Left ventricle myocardium inferior (tissue), 1 donor: ENCODE results near the gene CABLES1. TPM values are rescaled to one million over a fixed set of nuclear protein-coding genes. Genes with fewer than 3 reads are reported as not detected.
"Not testable (repeated sequence)": the region's sequence is repeated elsewhere in the genome, so short reads cannot be mapped to it uniquely, and the experiment has no call there.

Source experiments
- DNase-seq: peaks from one replicate; pipeline ENCODE4 v3.0.0-alpha.2; 2020
- H3K27ac ChIP-seq: fragments of 200-600 bp; replicated peaks from 2 replicates; pipeline ENCODE4 v1.8.0; 2021
- H3K27me3 ChIP-seq: fragments of 200-600 bp; 2 replicates; pipeline ENCODE4 v1.8.0; 2021; ENCODE audit warnings: low read depth
- H3K36me3 ChIP-seq: fragments of 200-600 bp; 2 replicates; pipeline ENCODE4 v1.8.0; 2021
- H3K4me1 ChIP-seq: fragments of 200-600 bp; 2 replicates; pipeline ENCODE4 v1.8.0; 2021
- H3K4me3 ChIP-seq: fragments of 200-600 bp; 2 replicates; pipeline ENCODE4 v1.8.0; 2021; ENCODE audit warnings: mild to moderate bottlenecking, moderate library complexity
- H3K9me3 ChIP-seq: fragments of 200-600 bp; replicated peaks from 2 replicates; pipeline ENCODE4 v1.8.0; 2021
- intact Hi-C: fragments of 100-400 bp; cut with micrococcal nuclease; formaldehyde crosslinking; loops from one replicate; pipeline ENCODE4 v1.11.0; 2022
- long read RNA-seq: library from polyadenylated mRNA; unstranded; transcript quantifications from one replicate; pipeline ENCODE4 v2.0.0, GENCODE V29; 2021
- total RNA-seq: library from RNA; stranded (reverse); fragmentation: NEBNext Ultra II Directional; extraction: Animal tissue kit (Norgen Biotek cat#: 25700); gene quantifications from one replicate; pipeline ENCODE4 v1.2.1, GENCODE V29; 2021
- TF ChIP-seq, protein P1 (sequence below): fragments of 200-600 bp; IDR thresholded peaks from 2 replicates; pipeline ENCODE4 v1.8.0; 2021; ENCODE audit warnings: antibody characterized with exemption, mild to moderate bottlenecking, borderline replicate concordance
- donor health status: DM: no; HTN: yes; CAD: no; lungs with severe emphysema.

CABLES1 gene
- 2.7 TPM for total RNA-seq
- long read RNA-seq, full-length matches to known transcripts: 4 of 5 reads
- long read RNA-seq, partial matches to known transcripts: 0 of 5 reads
- long read RNA-seq, other reads (novel, unspliced or antisense): 1 of 5 reads

- peaks cover 41% of the 10 kb centered on the region for H3K4me1 ChIP-seq
- peaks cover 78% of the 10 kb centered on the region for H3K27me3 ChIP-seq
- TF ChIP-seq, protein P1, sequence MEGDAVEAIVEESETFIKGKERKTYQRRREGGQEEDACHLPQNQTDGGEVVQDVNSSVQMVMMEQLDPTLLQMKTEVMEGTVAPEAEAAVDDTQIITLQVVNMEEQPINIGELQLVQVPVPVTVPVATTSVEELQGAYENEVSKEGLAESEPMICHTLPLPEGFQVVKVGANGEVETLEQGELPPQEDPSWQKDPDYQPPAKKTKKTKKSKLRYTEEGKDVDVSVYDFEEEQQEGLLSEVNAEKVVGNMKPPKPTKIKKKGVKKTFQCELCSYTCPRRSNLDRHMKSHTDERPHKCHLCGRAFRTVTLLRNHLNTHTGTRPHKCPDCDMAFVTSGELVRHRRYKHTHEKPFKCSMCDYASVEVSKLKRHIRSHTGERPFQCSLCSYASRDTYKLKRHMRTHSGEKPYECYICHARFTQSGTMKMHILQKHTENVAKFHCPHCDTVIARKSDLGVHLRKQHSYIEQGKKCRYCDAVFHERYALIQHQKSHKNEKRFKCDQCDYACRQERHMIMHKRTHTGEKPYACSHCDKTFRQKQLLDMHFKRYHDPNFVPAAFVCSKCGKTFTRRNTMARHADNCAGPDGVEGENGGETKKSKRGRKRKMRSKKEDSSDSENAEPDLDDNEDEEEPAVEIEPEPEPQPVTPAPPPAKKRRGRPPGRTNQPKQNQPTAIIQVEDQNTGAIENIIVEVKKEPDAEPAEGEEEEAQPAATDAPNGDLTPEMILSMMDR: no peak
- H3K9me3 ChIP-seq: no peaks in the 10 kb centered on the region
- peak within 1 kb of the TSS; percentile 75 for H3K4me3 ChIP-seq
- peak; percentile 54 for DNase-seq
- H3K27ac ChIP-seq: peak within 1 kb of the TSS; percentile 76
- intact Hi-C loops: loop anchor here (5.0 to 10.0 kb wide), 2 partner anchors 100 to 222 kb away; no protein-coding TSS in a partner anchor
- no peaks in the 10 kb centered on the region for H3K36me3 ChIP-seq
Measured at GRCh38 chr18:23134780-23135549, at the start of gene CABLES1. CABLES1 (plus strand) TSS chr18:23135485; CDS start chr18:23135763, 278 bp downstream.

DNA sequence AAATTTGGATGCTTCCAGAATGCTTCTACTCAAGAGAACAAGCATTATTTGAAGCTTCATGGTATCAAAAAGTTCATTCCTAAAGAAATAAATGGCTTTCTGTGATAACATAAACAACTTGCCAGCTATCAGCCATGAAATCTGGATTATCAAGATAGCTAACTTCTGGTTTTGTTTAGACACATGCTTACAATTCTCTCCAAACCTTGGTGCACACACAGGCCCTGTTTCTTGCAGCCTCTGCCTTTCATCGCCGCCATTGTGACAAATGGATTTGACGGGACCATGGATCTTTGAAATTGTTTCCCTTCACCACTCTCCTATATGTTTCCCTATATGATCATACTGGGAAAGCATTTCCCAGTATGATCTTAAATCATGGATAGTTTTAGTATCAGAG, 47.9 kb upstream of the CABLES1 start:
- no peaks in the 10 kb centered on the region for H3K9me3 ChIP-seq
- TF ChIP-seq, protein P1: no peak
- intact Hi-C loops: no loop called here

DNA sequence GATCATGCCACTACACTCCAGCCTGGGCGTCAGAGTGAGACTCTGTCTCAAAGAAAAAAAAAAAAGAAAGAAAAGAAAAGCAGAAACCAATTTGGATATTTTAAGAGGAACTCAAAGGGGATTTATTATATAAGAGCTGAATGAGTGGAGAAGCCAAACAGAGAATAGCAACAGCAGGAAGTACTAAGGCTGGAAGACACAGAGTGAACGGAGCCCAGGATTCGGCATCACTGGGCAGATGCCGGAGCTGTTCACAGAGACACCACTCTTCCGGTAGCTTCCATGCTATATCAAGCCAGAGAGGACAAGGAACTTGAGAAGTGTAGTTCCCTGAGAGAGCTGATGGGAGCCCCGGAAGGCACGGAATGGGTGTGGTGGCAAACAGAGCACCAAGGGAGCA, 47.0 kb upstream of the CABLES1 start:
- DNase-seq: no peak

More for the DNA sequence above, 47.9 kb upstream of the CABLES1 start:
- Histone ChIP-seq H3K4me3 (no peak overlapping the region), H3K36me3 (no peaks in the 10 kb centered on the region), H3K27ac (no peak overlapping the region), H3K27me3 (peaks cover 33% of the 10 kb centered on the region), H3K4me1 (no peaks in the 10 kb centered on the region)
- DNase-seq: no peak

DNA sequence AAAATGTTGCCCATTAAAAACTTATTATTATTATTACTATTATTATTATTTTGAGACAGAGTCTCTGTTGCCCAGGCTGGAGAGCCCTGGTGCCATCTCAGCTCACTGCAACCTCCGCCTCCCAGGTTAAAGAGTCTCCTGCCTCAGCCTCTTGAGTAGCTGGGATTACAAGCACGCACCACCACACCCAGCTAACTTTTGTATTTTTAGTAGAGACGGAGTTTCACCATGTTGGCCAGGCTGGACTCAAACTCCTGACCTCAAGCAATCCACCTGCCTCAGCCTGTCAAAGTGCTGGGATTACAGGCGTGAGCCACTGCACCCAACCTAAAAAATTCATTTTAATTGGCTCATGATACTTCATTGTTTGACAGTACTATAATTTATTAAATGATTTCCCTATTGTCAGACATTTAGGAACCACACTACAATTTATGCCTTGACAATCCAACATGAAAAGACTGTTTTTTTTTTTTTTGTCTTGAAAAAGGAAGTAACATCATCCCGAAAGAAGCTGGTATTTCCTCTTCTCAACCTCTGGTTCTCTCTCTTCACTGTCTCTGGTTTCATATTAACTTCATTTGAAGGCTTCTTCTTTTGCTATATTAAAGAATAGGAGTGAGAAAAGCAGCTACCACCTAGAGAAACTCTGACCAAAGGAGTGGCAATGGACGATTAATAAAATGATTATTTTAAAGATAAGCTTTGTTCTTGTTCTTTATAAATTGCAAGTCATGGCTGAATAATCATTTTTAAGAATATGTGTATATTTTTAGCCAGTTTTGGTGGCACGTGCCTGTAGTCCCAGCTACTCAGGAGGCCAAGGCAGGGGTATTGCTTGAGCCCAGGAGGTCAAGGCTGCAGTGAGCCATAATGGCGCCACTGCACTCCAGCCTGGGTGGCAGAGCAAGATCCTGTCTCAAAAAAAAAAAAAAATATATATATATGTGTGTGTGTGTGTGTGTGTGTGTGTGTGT, 44.0 kb upstream of the CABLES1 start:
- peaks cover 44% of the 10 kb centered on the region for H3K27me3 ChIP-seq
- intact Hi-C loops, H3K4me3 ChIP-seq, H3K9me3 ChIP-seq, H3K36me3 ChIP-seq, DNase-seq, H3K4me1 ChIP-seq, H3K27ac ChIP-seq: not testable (repeated sequence)

More for the DNA sequence above, 47.0 kb upstream of the CABLES1 start:
- Histone ChIP-seq H3K9me3 (no peaks in the 10 kb centered on the region), H3K36me3 (no peaks in the 10 kb centered on the region), H3K4me1 (no peaks in the 10 kb centered on the region), H3K4me3 (no peak overlapping the region), H3K27me3 (peaks cover 40% of the 10 kb centered on the region), H3K27ac (no peak overlapping the region)
- intact Hi-C loops: no loop called here
- TF ChIP-seq, protein P1: no peak

- H3K27me3 ChIP-seq: peaks cover 48% of the 10 kb centered on the region
- H3K4me3 ChIP-seq: no peak overlapping the region
- no peak overlapping the region for H3K27ac ChIP-seq
- no peak for DNase-seq
- no peaks in the 10 kb centered on the region for H3K36me3 ChIP-seq
- intact Hi-C loops: no loop called here
- TF ChIP-seq, protein P1: no peak
- H3K4me1 ChIP-seq: no peaks in the 10 kb centered on the region
- no peaks in the 10 kb centered on the region for H3K9me3 ChIP-seq
Measured at GRCh38 chr18:23092121-23092520, 43.2 kb upstream of the CABLES1 start.

GRCh38 chr18:23093130-23093529, 42.2 kb upstream of the CABLES1 start:
- peaks cover 54% of the 10 kb centered on the region for H3K27me3 ChIP-seq
- H3K4me1 ChIP-seq, H3K27ac ChIP-seq, H3K36me3 ChIP-seq, H3K4me3 ChIP-seq, intact Hi-C loops, H3K9me3 ChIP-seq, DNase-seq: not testable (repeated sequence)
